Stomach (tissue), 9 donors: Measurements from ENCODE around the gene DPEP2NB. TPM values are rescaled to one million over a fixed set of nuclear protein-coding genes. Genes with fewer than 3 reads are reported as not detected.
A peak's percentile ranks its signal among the peaks of the same experiment; 100 is the strongest.
"Not testable (repeated sequence)": the region's sequence is repeated elsewhere in the genome, so short reads cannot be mapped to it uniquely, and the experiment has no call there.

ENCODE experiments used
- DNase-seq, 2 donors: peaks; one replicate each; pipeline versions ENCODE4 v3.0.0 to v3.0.0-alpha.2; 2013 to 2019
- H3K27ac ChIP-seq, 5 donors: fragments of 200-600 bp in 4 of 5; sonication (generic) in 4 of 5; one replicate each; pipeline ENCODE4 v1.5.1; 2013 to 2019; ENCODE audit warnings: mild to moderate bottlenecking in 1 of 5, moderate library complexity in 1 of 5
- H3K27me3 ChIP-seq, 3 donors: fragments of 200-600 bp; sonication (generic); one replicate each; pipeline ENCODE4 v1.5.1; 2017 to 2019; ENCODE audit warnings: mixed run types in 1 of 3
- H3K36me3 ChIP-seq, 4 donors: fragments of 200-600 bp; sonication (generic); 1 replicate in 3 of 4; 2 replicates in 1 of 4; pipeline ENCODE4 v1.5.1; 2016 to 2019
- H3K4me1 ChIP-seq, 4 donors: fragments of 200-600 bp; sonication (generic); one replicate each; pipeline ENCODE4 v1.5.1; 2016 to 2019
- H3K4me3 ChIP-seq, 4 donors: fragments of 200-600 bp; sonication (generic) in 3 of 4; one replicate each; pipeline ENCODE4 v1.5.1; 2016 to 2019; ENCODE audit warnings: mild to moderate bottlenecking in 1 of 4
- H3K9me3 ChIP-seq, 4 donors: fragments of 200-600 bp; sonication (generic); one replicate each; pipeline ENCODE4 v1.5.1; 2016 to 2019
- EP300 ChIP-seq: sonication (generic); formaldehyde crosslinking; IDR thresholded peaks from one replicate; pipeline ENCODE4 v1.6.1; 2017; ENCODE audit warnings: antibody characterized with exemption
- POLR2A ChIP-seq, 4 donors: fragments of 450-650 bp; IDR thresholded peaks; one replicate each; pipeline ENCODE4 v1.6.1; 2016; ENCODE audit warnings: antibody characterized with exemption in 4 of 4, control low read depth in 2 of 4, mild to moderate bottlenecking in 1 of 4, moderate library complexity in 1 of 4
- POLR2AphosphoS5 ChIP-seq, 3 donors: sonication (generic); formaldehyde crosslinking; IDR thresholded peaks; one replicate each; pipeline ENCODE4 v1.6.1; 2016; ENCODE audit warnings: antibody characterized with exemption in 3 of 3
- WGBS, 5 donors: extraction: QIAGEN DNeasy Blood & Tissue Kit in 3 of 5; methylation state at CpG; one replicate each; pipeline versions ENCODE4 v1.1.5 to v1.1.7; 2013 to 2018; 5-methylcytosine and 5-hydroxymethylcytosine counted together
- intact Hi-C: fragments of 100-400 bp; cut with DNase I; formaldehyde crosslinking; loops from one replicate; pipeline ENCODE4 v1.15.1; 2023; ENCODE audit warnings: low total_unique reads
- polyA plus RNA-seq, 3 donors: library from polyadenylated mRNA; stranded (reverse); fragments of 200-250 nt; gene quantifications; one replicate each; pipeline ENCODE4 v1.2.3, GENCODE V29; 2013
- total RNA-seq, 5 donors: library from RNA; depleted of rRNA; stranded (reverse); fragments of >200 nt; gene quantifications; one replicate each; pipeline versions ENCODE4 v1.1.0 to v1.2.3, GENCODE V29; 2014 to 2016
- TF ChIP-seq, protein P1 (sequence below), 7 experiments: fragments of 450-650 bp in 4 of 7; fragments of 200-600 bp in 3 of 7; sonication (generic) in 3 of 7; IDR thresholded peaks; one replicate each; pipeline ENCODE4 v1.5.1; 2016 to 2019; ENCODE audit warnings: antibody characterized with exemption in 7 of 7, control low read depth in 2 of 7, mild to moderate bottlenecking in 1 of 7
- donor health status: healthy with polysubstance abuse.
- donor health status: Bipolar disorder and iron deficiency.
- donor health status: healthy.

The DPEP2NB gene
- total and polyA plus RNA-seq, 8 donors: not detected

DNA sequence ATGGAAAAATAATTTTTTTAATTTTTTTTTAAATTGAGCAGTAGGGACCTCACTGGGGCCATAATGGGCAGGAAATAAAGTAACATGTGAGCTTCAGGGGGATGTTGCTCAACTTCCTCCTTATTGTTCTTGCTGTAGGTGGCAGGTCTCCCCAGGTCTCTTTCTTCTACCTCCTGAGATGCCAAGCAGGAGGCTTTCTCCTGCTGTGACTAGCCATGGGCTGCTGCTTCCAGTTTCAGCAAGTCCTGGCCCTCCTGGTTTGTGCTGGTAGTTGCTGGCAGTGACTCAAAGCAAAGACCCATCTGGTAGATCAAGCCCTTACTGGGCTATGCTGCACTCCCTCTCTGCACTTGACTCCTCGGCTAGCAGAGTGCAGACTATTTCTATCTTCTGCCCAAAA, 2.3 kb downstream of the DPEP2NB start:
- H3K36me3 ChIP-seq: no peaks in the 10 kb centered on the region
- no peaks in the 10 kb centered on the region for H3K9me3 ChIP-seq
- H3K27me3 ChIP-seq: no peaks in the 10 kb centered on the region
- H3K4me3 ChIP-seq: no peak overlapping the region
- H3K27ac ChIP-seq: peak overlapping the region in 2 of 5 donors; percentile 8 to 42
- TF ChIP-seq EP300: no peak
- intact Hi-C loops: no loop called here
- 55 to 74% (median 67%) methylated on average over 1 of the region's 1 CpG for WGBS, 5 donors
- DNase-seq: no peak
- peaks cover 0 to 4% (median 0%) of the 10 kb centered on the region in 4 donors for H3K4me1 ChIP-seq

- H3K4me3 ChIP-seq, H3K9me3 ChIP-seq, H3K27me3 ChIP-seq, H3K4me1 ChIP-seq, DNase-seq, intact Hi-C loops, H3K36me3 ChIP-seq, H3K27ac ChIP-seq: not testable (repeated sequence)
- 70 to 84% (median 80%) methylated on average over 4 of the region's 4 CpGs for WGBS, 5 donors
These were observed 5.8 kb downstream of the DPEP2NB start for GRCh38 chr16:68009872-68010271.

DNA sequence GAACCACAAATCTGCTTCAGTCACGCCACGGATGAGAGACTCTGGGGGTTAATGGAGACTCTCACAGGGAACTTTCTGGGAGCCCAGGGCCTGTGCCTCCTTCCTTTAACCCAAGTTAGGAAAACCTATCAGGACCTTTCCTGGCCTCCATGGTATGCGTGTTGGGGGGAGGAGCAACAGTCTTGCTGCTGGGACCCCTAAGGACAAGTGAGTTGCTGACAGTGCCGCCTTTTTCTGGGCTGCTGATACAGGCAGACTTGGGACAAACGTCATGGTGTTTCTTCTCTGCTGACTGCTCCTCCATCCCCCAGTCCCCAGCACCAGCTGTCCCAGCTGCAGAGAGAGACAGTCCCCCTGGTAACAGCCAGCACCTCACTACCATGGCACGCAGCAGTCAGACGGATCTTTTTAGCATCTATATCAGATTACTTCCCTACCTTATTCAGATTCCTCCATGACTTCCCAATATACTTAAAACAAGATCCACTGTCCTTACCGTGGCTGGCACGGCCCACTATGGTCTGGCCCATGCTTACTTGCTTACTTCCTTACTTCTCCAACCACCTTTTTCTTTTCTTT, 6.5 kb downstream of the DPEP2NB start:
- intact Hi-C loops: no loop called here
- 61 to 67% (median 62%) methylated on average over 8 to 9 of the region's 9 CpGs for WGBS, 5 donors
- no peak for DNase-seq
- Histone ChIP-seq H3K4me3 (no peak overlapping the region), H3K36me3 (no peaks in the 10 kb centered on the region), H3K9me3 (no peaks in the 10 kb centered on the region), H3K27ac (no peak overlapping the region), H3K27me3 (no peaks in the 10 kb centered on the region), H3K4me1 (peaks cover 0 to 12% (median 2%) of the 10 kb centered on the region in 4 donors)
- TF ChIP-seq EP300 (no peak), POLR2A (IDR thresholded peaks at IDR 0.05) (no peak), POLR2AphosphoS5 (IDR thresholded peaks at IDR 0.05) (no peak)
- TF ChIP-seq, protein P1, sequence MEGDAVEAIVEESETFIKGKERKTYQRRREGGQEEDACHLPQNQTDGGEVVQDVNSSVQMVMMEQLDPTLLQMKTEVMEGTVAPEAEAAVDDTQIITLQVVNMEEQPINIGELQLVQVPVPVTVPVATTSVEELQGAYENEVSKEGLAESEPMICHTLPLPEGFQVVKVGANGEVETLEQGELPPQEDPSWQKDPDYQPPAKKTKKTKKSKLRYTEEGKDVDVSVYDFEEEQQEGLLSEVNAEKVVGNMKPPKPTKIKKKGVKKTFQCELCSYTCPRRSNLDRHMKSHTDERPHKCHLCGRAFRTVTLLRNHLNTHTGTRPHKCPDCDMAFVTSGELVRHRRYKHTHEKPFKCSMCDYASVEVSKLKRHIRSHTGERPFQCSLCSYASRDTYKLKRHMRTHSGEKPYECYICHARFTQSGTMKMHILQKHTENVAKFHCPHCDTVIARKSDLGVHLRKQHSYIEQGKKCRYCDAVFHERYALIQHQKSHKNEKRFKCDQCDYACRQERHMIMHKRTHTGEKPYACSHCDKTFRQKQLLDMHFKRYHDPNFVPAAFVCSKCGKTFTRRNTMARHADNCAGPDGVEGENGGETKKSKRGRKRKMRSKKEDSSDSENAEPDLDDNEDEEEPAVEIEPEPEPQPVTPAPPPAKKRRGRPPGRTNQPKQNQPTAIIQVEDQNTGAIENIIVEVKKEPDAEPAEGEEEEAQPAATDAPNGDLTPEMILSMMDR (IDR thresholded peaks at IDR 0.05): no peak

- no peaks in the 10 kb centered on the region for H3K9me3 ChIP-seq
- peak; percentile 31 to 68 for DNase-seq
- TF ChIP-seq POLR2A (IDR thresholded peaks at IDR 0.05) (no peak), POLR2AphosphoS5 (IDR thresholded peaks at IDR 0.05) (no peak), EP300 (no peak)
- TF ChIP-seq, protein P1 (IDR thresholded peaks at IDR 0.05): no peak
- H3K4me1 ChIP-seq: peaks cover 0 to 17% (median 0%) of the 10 kb centered on the region in 4 donors
- intact Hi-C loops: no loop called here
- H3K27ac ChIP-seq: peak overlapping the region; percentile 13 to 77 (median 47)
- H3K36me3 ChIP-seq: no peaks in the 10 kb centered on the region
- no peaks in the 10 kb centered on the region for H3K27me3 ChIP-seq
- 33 to 47% (median 38%) methylated on average over 6 of the region's 6 CpGs for WGBS, 5 donors
- no peak overlapping the region for H3K4me3 ChIP-seq
These were observed 9.9 kb downstream of the DPEP2NB start for GRCh38 chr16:68005786-68006286.

GRCh38 chr16:68005211-68005610, 10.5 kb downstream of the DPEP2NB start:
- intact Hi-C loops: no loop called here
- H3K4me3 ChIP-seq: no peak overlapping the region
- H3K4me1 ChIP-seq: peaks cover 0 to 22% (median under 1%) of the 10 kb centered on the region in 4 donors
- H3K27me3 ChIP-seq: no peaks in the 10 kb centered on the region
- no peaks in the 10 kb centered on the region for H3K9me3 ChIP-seq
- no peaks in the 10 kb centered on the region for H3K36me3 ChIP-seq
- peak overlapping the region; percentile 13 to 77 (median 47) for H3K27ac ChIP-seq
- whole genome bisulfite sequencing, 5 donors: 83 to 90% (median 85%) methylated on average over 9 of the region's 9 CpGs
- no peak for DNase-seq
- TF ChIP-seq, protein P1 (IDR thresholded peaks at IDR 0.05): no peak
- TF ChIP-seq POLR2A (IDR thresholded peaks at IDR 0.05): no peak
- no peak for TF ChIP-seq EP300
- no peak for TF ChIP-seq POLR2AphosphoS5 (IDR thresholded peaks at IDR 0.05)
